ENCODE results near the gene AK9.

- TF ChIP-seq CTCF (conservative IDR thresholded peaks at IDR 0.05; ENCODE audit: low read depth, low read length): peak; percentile 80
- no peak for TF ChIP-seq EZH2 (IDR thresholded peaks at IDR 0.05; ENCODE audit: borderline replicate concordance, low read depth, low read length, poor library complexity, severe bottlenecking)
These were observed 163.9 kb downstream of the AK9 start for GRCh38 chr6:109526905-109527628.

Measured in A673 (cell line).